IPS-18a (cell line): ENCODE measurements around the gene PRR5L.

Experiments used
- H3K27ac ChIP-seq: one replicate; pipeline ENCODE4 v1.5.1; 2013; ENCODE audit warnings: low read length
- H3K27me3 ChIP-seq: one replicate; pipeline ENCODE4 v1.6.1; 2013; ENCODE audit warnings: mild to moderate bottlenecking, low read length; ENCODE audit not compliant: control insufficient read depth, insufficient read depth
- H3K36me3 ChIP-seq: one replicate; pipeline ENCODE4 v1.6.1; 2013; ENCODE audit warnings: low read depth, low read length; ENCODE audit not compliant: control insufficient read depth
- H3K4me1 ChIP-seq: one replicate; pipeline ENCODE4 v1.6.1; 2013; ENCODE audit warnings: low read depth, low read length; ENCODE audit not compliant: control insufficient read depth
- H3K4me3 ChIP-seq: one replicate; pipeline ENCODE4 v1.5.1; 2013; ENCODE audit warnings: low read length
- H3K9ac ChIP-seq: one replicate; pipeline ENCODE4 v1.6.1; 2013; ENCODE audit warnings: mild to moderate bottlenecking, low read length, moderate library complexity
- H3K9me3 ChIP-seq: one replicate; pipeline ENCODE4 v1.6.1; 2013; ENCODE audit warnings: low read depth, low read length; ENCODE audit not compliant: control insufficient read depth

Gene PRR5L

GRCh38 chr11:36463781-36464180 lies 167.7 kb downstream of the PRR5L start:
- H3K9me3 ChIP-seq, result no peaks in the 10 kb centered on the region
- no peaks in the 10 kb centered on the region for H3K27me3 ChIP-seq
- H3K4me3 ChIP-seq, result no peak overlapping the region
- H3K9ac ChIP-seq, result no peak overlapping the region
- no peak overlapping the region for H3K27ac ChIP-seq
- H3K4me1 ChIP-seq, result peaks cover 7% of the 10 kb centered on the region
- H3K36me3 ChIP-seq, result no peaks in the 10 kb centered on the region

DNA sequence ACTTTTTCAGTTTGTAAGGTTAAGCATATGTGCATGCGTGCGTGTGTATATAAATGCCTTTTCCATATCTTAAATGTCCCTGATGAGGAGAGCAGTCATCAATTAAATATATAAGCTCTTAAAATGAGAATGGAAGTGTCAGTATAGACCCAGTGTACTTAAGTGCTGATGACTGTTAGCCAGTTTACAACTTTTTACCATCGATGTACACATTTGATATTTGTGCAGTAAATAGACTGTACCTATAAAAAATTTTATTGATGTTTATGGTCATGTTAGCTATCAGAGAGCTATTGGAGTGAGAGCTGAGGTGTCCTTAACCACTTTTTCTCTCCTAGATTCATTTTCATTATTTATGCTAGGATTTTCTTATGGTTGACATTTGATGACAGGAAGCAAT lies 168.6 kb downstream of the PRR5L start:
- H3K4me1 ChIP-seq, result peaks cover 7% of the 10 kb centered on the region
- no peaks in the 10 kb centered on the region for H3K27me3 ChIP-seq
- no peak overlapping the region for H3K27ac ChIP-seq
- H3K36me3 ChIP-seq, result no peaks in the 10 kb centered on the region
- no peak overlapping the region for H3K9ac ChIP-seq
- no peak overlapping the region for H3K4me3 ChIP-seq
- H3K9me3 ChIP-seq, result no peaks in the 10 kb centered on the region

DNA sequence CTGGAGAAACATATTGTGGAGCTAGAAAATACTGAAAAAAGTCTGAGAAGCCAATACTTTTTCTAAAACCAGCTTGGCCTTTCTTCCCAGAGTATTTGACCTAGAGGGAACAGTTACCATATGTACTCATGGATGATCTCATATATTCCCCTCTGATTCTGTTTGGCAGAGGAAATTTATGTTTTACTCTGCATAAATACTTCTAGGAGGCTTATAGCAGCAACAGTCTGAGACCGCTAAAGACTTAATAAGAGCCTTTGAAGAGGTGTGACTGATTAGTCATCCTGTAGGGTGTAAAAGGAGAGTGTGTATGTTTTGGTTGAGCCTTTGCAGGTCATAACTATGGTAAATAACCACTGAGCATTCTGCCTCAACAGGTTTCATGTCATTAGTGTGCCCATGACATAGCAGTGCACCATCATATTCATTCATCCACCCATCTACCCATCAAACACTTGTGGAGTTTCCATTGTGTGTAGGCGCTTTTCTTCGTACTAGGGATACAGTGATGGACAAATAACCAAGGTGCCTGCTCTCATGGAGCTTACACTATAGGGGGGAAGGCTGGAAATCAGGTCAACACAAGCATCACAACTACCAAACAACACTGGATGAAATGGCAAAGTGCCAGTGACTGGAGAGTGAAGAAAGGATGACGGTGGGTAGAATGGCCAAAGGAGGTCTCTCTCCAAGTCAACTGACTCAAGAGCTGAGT lies 169.5 kb downstream of the PRR5L start:
- H3K4me1 ChIP-seq, result no peaks in the 10 kb centered on the region
- no peaks in the 10 kb centered on the region for H3K9me3 ChIP-seq
- H3K27me3 ChIP-seq, result no peaks in the 10 kb centered on the region
- H3K4me3 ChIP-seq, result no peak overlapping the region
- H3K36me3 ChIP-seq, result no peaks in the 10 kb centered on the region
- H3K27ac ChIP-seq, result no peak overlapping the region
- no peak overlapping the region for H3K9ac ChIP-seq

DNA sequence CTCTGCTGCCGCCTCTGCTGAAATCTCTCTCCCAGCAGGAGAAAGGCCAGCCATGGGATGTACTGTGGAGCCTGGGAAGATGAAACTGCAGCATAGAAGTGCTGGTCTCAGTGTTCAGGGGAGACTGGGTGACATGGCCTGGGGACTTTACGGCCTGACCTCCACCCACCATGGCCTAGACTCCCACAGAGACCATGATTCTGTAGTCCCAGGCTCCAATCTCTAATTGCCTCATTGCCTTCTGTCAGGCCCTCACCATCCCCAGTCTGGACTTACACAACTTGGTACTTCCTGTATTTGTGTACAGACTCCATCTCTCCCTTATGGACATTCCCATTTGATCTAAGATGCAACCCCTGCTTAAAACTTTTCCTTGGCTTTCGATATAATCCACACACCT lies 170.9 kb downstream of the PRR5L start:
- no peak overlapping the region for H3K27ac ChIP-seq
- H3K9ac ChIP-seq, result no peak overlapping the region
- no peaks in the 10 kb centered on the region for H3K36me3 ChIP-seq
- no peaks in the 10 kb centered on the region for H3K9me3 ChIP-seq
- no peak overlapping the region for H3K4me3 ChIP-seq
- H3K4me1 ChIP-seq, result no peaks in the 10 kb centered on the region
- H3K27me3 ChIP-seq, result no peaks in the 10 kb centered on the region

- no peaks in the 10 kb centered on the region for H3K36me3 ChIP-seq
- no peak overlapping the region for H3K4me3 ChIP-seq
- H3K4me1 ChIP-seq, result no peaks in the 10 kb centered on the region
- no peak overlapping the region for H3K27ac ChIP-seq
- no peaks in the 10 kb centered on the region for H3K27me3 ChIP-seq
- no peaks in the 10 kb centered on the region for H3K9me3 ChIP-seq
- H3K9ac ChIP-seq, result no peak overlapping the region
Measured at GRCh38 chr11:36467916-36468315, 171.8 kb downstream of the PRR5L start.

DNA sequence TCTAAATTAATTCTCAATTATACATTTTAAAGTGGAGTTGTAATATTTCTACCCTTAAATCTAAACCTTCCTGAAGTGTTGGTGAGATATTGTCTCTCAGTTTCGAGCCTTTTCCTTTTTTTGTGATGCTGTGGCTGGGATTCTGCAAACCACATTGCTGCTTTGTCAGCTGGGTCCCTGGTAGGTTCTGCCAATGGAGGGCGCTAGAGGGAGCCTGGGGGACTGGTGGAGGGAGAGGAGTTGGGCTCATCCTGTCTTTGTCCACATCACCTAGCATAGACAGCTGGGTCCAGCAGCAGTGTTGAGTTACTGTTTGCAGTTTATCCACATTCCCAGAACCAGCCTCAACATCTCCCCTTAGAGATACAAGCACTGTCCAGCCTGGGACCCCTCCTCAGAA lies 173.0 kb downstream of the PRR5L start:
- H3K27ac ChIP-seq, result no peak overlapping the region
- no peaks in the 10 kb centered on the region for H3K9me3 ChIP-seq
- no peak overlapping the region for H3K4me3 ChIP-seq
- H3K27me3 ChIP-seq, result no peaks in the 10 kb centered on the region
- no peaks in the 10 kb centered on the region for H3K4me1 ChIP-seq
- H3K9ac ChIP-seq, result no peak overlapping the region
- no peaks in the 10 kb centered on the region for H3K36me3 ChIP-seq

DNA sequence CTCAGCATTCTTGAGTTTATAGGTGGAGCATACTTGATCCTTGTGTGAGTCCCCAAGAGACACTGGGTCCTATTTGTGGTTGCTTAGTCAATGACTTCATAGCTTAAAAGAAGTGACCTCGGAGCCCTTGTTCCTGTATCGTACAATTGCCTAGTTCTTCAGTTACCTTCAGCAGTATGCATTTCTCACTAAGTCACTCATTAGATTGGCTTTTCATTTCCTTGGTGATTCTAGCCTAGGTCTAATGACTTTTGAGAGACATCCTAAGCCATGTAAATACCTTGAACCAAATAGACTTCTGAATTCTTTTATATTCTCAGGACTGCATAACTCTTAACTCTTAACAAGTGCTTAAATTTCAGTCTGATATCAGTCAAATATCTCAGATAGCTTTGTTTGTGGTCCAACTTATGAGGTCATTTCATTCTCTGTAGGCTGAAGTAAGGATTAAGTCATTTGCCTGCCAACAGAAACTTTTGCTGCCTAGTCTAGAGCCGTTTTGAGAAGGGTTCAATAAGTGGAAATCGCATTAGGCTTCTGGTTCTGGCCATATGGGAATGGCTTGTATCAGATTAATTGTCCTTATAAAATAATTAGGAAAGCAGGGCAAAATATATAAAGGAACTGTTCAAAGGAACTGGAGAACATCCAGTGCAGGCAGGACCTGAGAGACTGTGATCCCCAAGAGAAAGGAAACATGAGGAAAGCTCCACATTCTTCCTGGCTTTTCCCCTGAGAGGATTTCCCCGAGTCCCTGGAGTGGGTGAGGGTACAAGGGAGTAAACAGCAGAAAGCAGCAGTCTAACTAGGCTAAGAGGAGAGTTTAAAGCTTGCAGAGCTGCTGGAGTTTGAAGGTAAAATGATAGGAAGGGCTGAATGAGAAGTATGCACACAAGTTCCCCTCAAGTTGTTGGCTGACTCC lies 174.1 kb downstream of the PRR5L start:
- H3K27ac ChIP-seq, result no peak overlapping the region
- H3K4me3 ChIP-seq, result no peak overlapping the region
- no peaks in the 10 kb centered on the region for H3K27me3 ChIP-seq
- H3K4me1 ChIP-seq, result no peaks in the 10 kb centered on the region
- H3K36me3 ChIP-seq, result no peaks in the 10 kb centered on the region
- H3K9ac ChIP-seq, result no peak overlapping the region
- no peaks in the 10 kb centered on the region for H3K9me3 ChIP-seq

- no peak overlapping the region for H3K4me3 ChIP-seq
- H3K36me3 ChIP-seq, result no peaks in the 10 kb centered on the region
- H3K4me1 ChIP-seq, result no peaks in the 10 kb centered on the region
- H3K27me3 ChIP-seq, result no peaks in the 10 kb centered on the region
- no peaks in the 10 kb centered on the region for H3K9me3 ChIP-seq
- H3K9ac ChIP-seq, result no peak overlapping the region
- no peak overlapping the region for H3K27ac ChIP-seq
Measured at GRCh38 chr11:36471577-36471976, 175.5 kb downstream of the PRR5L start.

DNA sequence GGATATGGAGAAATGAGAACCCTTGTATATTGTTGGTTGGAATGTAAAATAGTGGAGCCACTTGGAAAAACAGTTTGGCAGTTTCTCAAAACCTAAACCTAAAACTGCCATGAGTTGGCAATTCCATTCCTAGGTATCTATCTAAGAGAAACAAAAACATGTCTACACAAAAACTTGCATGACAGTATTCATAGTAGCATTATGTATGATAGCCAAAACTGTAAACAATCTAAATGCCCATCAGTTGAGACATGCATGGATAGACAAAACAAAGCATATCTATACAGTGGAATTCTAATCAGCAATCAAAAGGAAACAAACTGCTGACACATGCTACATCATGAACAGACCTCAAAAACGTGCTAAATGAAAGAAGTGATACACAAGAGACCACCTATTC lies 179.1 kb downstream of the PRR5L start:
- no peak overlapping the region for H3K27ac ChIP-seq
- H3K36me3 ChIP-seq, result no peaks in the 10 kb centered on the region
- no peaks in the 10 kb centered on the region for H3K9me3 ChIP-seq
- H3K4me1 ChIP-seq, result no peaks in the 10 kb centered on the region
- H3K27me3 ChIP-seq, result no peaks in the 10 kb centered on the region
- H3K9ac ChIP-seq, result no peak overlapping the region
- H3K4me3 ChIP-seq, result no peak overlapping the region

DNA sequence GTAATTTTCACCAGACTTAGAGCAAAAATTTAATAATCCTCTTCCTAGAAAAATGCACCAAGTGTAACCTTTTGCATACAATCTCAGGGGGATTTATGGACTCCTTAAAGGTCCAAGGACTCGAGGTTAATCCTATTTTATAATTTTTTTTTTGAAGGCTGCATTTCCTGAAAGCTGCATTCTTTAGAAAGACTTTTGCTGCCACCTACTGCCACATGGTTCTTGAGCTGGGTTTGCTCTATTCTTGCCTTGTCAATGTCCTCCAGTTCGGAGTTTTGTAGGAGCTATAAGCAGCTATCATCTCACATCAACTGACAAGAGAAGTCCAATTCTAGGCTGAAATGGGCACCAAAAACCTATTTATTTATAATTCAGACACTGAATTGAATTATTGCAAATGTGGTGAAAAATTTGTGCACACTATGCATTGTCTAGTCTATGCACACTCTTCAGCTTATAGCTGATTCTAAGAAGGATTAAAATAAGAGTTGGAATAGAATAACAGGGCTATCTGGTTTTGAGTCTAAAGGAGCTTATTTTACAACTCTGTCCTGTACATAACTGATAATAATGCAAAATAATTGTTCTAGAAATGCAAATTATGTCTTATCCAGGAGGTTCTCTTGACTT lies 182.7 kb downstream of the PRR5L start:
- H3K9me3 ChIP-seq, result no peaks in the 10 kb centered on the region
- H3K27me3 ChIP-seq, result no peaks in the 10 kb centered on the region
- H3K4me1 ChIP-seq, result no peaks in the 10 kb centered on the region
- H3K36me3 ChIP-seq, result no peaks in the 10 kb centered on the region
- H3K9ac ChIP-seq, result no peak overlapping the region
- H3K4me3 ChIP-seq, result no peak overlapping the region
- H3K27ac ChIP-seq, result no peak overlapping the region

GRCh38 chr11:36480833-36481232 lies 184.7 kb downstream of the PRR5L start:
- no peaks in the 10 kb centered on the region for H3K36me3 ChIP-seq
- no peak overlapping the region for H3K9ac ChIP-seq
- no peaks in the 10 kb centered on the region for H3K9me3 ChIP-seq
- no peak overlapping the region for H3K27ac ChIP-seq
- no peaks in the 10 kb centered on the region for H3K27me3 ChIP-seq
- H3K4me3 ChIP-seq, result no peak overlapping the region
- H3K4me1 ChIP-seq, result no peaks in the 10 kb centered on the region
